Fibroblast of lung (primary cell): ENCODE data around the gene OR11A1.

Experiments
- CTCF ChIP-seq, 2 donors: IDR thresholded peaks in 1 of 2; conservative IDR thresholded peaks in 1 of 2; 1 replicate in 1 of 2; 2 replicates in 1 of 2; pipeline ENCODE4 v1.5.1; 2011 to 2012; ENCODE audit warnings: low read length in 2 of 2, control low read depth in 1 of 2, inconsistent platforms in 1 of 2, low read depth in 1 of 2, mild to moderate bottlenecking in 1 of 2
- EZH2 ChIP-seq: IDR thresholded peaks from 2 replicates; pipeline ENCODE4 v1.5.1; 2012; ENCODE audit warnings: low read length, control low read depth, mild to moderate bottlenecking; ENCODE audit errors: missing control alignments

- TF ChIP-seq CTCF (conservative IDR thresholded peaks at IDR 0.05 in 1 of 2, IDR thresholded peaks at IDR 0.05 in 1 of 2; ENCODE audit: low read depth in 1 of 2, low read length in 2 of 2) (no peak), EZH2 (no peak)
Observed at GRCh38 chr6:29479560-29479959, 22.7 kb upstream of the OR11A1 start.
